ENCODE results near the gene CELF3.

The CELF3 gene

GRCh38 chr1:151720974-151721787, 4.6 kb upstream of the CELF3 start, which contains the start of gene RIIAD1:
Gene RIIAD1, plus strand, starts transcription at chr1:151721522. Its CDS starts 15 bp downstream, at chr1:151721537.
- peak; percentile 7 to 32 for DNase-seq (ENCODE audit: low read depth in 1 of 2, low spot score in 1 of 2)

- DNase-seq (ENCODE audit: low read depth in 1 of 2, low spot score in 1 of 2): no peak
These were observed 4.0 kb upstream of the CELF3 start for GRCh38 chr1:151720554-151720953.

GRCh38 chr1:151720125-151720524, 3.5 kb upstream of the CELF3 start:
- DNase-seq (ENCODE audit: low read depth in 1 of 2, low spot score in 1 of 2): no peak

GRCh38 chr1:151718666-151719065, 2.1 kb upstream of the CELF3 start:
- no peak for DNase-seq (ENCODE audit: low read depth in 1 of 2, low spot score in 1 of 2)

GRCh38 chr1:151718011-151718431, 1.4 kb upstream of the CELF3 start:
- no peak for DNase-seq (ENCODE audit: low read depth in 1 of 2, low spot score in 1 of 2)

- no peak for DNase-seq (ENCODE audit: low read depth in 1 of 2, low spot score in 1 of 2)
These were observed 219 bp downstream of the CELF3 start for GRCh38 chr1:151716405-151716762.

- no peak for DNase-seq (ENCODE audit: low read depth in 1 of 2, low spot score in 1 of 2)
These were observed 738 bp downstream of the CELF3 start for GRCh38 chr1:151715726-151716404.

- no peak for DNase-seq (ENCODE audit: low read depth in 1 of 2, low spot score in 1 of 2)
These were observed 1.5 kb downstream of the CELF3 start for GRCh38 chr1:151714820-151715725.

- no peak for DNase-seq (ENCODE audit: low read depth in 1 of 2, low spot score in 1 of 2)
These were observed 2.7 kb downstream of the CELF3 start for GRCh38 chr1:151713874-151714273.

GRCh38 chr1:151713044-151713443, 3.6 kb downstream of the CELF3 start:
- DNase-seq (ENCODE audit: low read depth in 1 of 2, low spot score in 1 of 2): no peak

GRCh38 chr1:151711951-151712350, 4.7 kb downstream of the CELF3 start:
- no peak for DNase-seq (ENCODE audit: low read depth in 1 of 2, low spot score in 1 of 2)

- DNase-seq (ENCODE audit: low read depth in 1 of 2, low spot score in 1 of 2): no peak
These were observed 5.4 kb downstream of the CELF3 start for GRCh38 chr1:151711044-151711800.

- no peak for DNase-seq (ENCODE audit: low read depth in 1 of 2, low spot score in 1 of 2)
These were observed 6.3 kb downstream of the CELF3 start for GRCh38 chr1:151710187-151710840.

- DNase-seq (ENCODE audit: low read depth in 1 of 2, low spot score in 1 of 2): no peak
These were observed 7.7 kb downstream of the CELF3 start for GRCh38 chr1:151708891-151709290.

GRCh38 chr1:151707541-151708065, 9.0 kb downstream of the CELF3 start:
- no peak for DNase-seq (ENCODE audit: low read depth in 1 of 2, low spot score in 1 of 2)

GRCh38 chr1:151706464-151707415, 9.9 kb downstream of the CELF3 start:
- no peak for DNase-seq (ENCODE audit: low read depth in 1 of 2, low spot score in 1 of 2)

GRCh38 chr1:151705753-151706463, 10.7 kb downstream of the CELF3 start:
- DNase-seq (ENCODE audit: low read depth in 1 of 2, low spot score in 1 of 2): no peak

- no peak for DNase-seq (ENCODE audit: low read depth in 1 of 2, low spot score in 1 of 2)
These were observed 11.5 kb downstream of the CELF3 start for GRCh38 chr1:151705146-151705545.
